Rectal smooth muscle tissue (tissue), 1 donor: ENCODE measurements around the gene METTL27.

ENCODE experiments used
- H3K27ac ChIP-seq: one replicate; pipeline ENCODE4 v1.7.0; 2013; ENCODE audit warnings: low read depth, low read length, inconsistent platforms
- H3K27me3 ChIP-seq: one replicate; pipeline ENCODE4 v1.7.0; 2013; ENCODE audit warnings: low read length; ENCODE audit not compliant: control insufficient read depth, insufficient read depth
- H3K36me3 ChIP-seq: one replicate; pipeline ENCODE4 v1.7.0; 2013; ENCODE audit warnings: low read length; ENCODE audit not compliant: control insufficient read depth, insufficient read depth
- H3K4me1 ChIP-seq: one replicate; pipeline ENCODE4 v1.7.0; 2013; ENCODE audit warnings: low read length; ENCODE audit not compliant: control insufficient read depth, insufficient read depth
- H3K4me3 ChIP-seq: one replicate; pipeline ENCODE4 v1.7.0; 2013; ENCODE audit warnings: low read length
- H3K9ac ChIP-seq: one replicate; pipeline ENCODE4 v1.7.0; 2013; ENCODE audit warnings: low read length

Gene METTL27

DNA sequence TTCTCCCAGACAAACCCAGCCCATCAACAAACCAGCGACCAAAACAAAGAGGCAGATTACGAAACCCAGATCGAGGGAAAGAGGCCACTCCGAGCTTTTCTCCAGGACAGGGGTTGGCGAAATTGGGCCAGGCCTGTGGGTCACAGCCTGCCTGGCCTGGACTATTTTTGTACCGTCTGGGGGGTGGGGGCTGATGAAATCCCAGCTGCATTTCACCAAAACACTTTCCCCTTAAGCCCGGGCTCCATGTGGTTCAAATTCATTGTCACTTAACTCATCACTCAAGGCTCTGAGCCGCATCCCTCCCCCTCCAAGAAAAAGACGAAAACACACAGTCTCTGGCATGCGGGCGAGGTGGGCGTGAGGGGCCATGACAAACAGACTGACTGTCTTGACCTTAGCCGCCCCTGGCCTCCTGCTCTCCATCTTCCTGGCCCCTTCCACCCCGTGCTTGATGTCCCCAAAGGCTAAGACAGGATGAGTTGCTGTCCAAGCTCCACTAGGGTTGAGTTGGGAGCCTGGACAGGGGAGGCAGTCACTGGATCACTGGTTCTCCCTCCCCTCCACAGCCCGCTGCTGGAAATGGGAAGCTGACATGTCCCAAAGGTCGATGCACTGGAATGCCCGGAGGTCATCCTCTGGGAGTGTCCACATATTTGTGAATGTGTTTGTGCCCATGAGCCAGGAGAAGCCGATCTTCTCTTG lies 37.8 kb upstream of the METTL27 start:
- Histone ChIP-seq H3K27me3 (peaks cover 2% of the 10 kb centered on the region), H3K36me3 (no peaks in the 10 kb centered on the region), H3K4me1 (no peaks in the 10 kb centered on the region), H3K9ac (no peak overlapping the region), H3K27ac (no peak overlapping the region), H3K4me3 (no peak overlapping the region)

DNA sequence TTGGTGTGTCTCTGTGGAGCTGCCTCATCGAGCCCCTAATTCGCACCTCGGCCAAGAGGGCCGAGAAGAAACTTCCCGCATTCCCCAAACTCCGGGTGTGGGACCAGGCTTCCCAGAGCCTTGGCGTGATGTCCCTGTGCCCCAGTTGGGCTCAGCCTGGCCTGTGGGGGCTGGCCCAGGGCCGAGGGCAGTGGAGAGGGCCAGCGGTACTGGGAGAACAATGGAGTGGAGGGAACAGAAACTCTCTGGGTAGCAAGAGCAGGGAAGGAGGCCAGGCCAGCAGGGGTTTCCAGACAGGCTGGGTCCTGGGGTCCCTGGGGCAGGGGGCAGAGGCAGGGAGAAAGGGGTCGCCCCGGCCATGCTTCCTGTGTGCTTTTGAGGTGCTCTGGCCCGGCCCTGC lies 34.7 kb upstream of the METTL27 start:
- peaks cover 2% of the 10 kb centered on the region for H3K27me3 ChIP-seq
- no peaks in the 10 kb centered on the region for H3K4me1 ChIP-seq
- H3K9ac ChIP-seq, result no peak overlapping the region
- no peak overlapping the region for H3K4me3 ChIP-seq
- H3K27ac ChIP-seq, result no peak overlapping the region
- H3K36me3 ChIP-seq, result no peaks in the 10 kb centered on the region

DNA sequence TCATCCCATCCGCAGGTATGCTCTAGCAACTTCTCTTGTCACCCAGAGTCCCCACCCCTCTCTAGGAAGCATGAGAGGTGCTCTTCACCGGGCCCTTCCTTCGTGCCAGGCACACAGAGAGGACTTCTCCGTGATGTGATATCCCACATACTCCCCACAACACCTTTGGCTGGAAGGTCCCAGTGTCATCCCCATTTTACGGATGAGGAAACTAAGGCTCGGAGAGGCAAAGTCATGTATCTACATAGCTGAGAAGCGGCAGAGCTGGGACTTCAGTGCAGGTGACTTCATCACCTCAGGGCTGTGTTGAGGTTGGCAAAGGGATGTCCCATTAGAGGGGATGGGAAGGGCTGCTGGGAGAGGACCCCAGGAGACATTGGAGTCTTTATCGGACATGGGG lies 34.0 kb upstream of the METTL27 start:
- H3K4me1 ChIP-seq, result no peaks in the 10 kb centered on the region
- no peak overlapping the region for H3K4me3 ChIP-seq
- no peak overlapping the region for H3K27ac ChIP-seq
- H3K9ac ChIP-seq, result no peak overlapping the region
- no peaks in the 10 kb centered on the region for H3K36me3 ChIP-seq
- no peaks in the 10 kb centered on the region for H3K27me3 ChIP-seq

DNA sequence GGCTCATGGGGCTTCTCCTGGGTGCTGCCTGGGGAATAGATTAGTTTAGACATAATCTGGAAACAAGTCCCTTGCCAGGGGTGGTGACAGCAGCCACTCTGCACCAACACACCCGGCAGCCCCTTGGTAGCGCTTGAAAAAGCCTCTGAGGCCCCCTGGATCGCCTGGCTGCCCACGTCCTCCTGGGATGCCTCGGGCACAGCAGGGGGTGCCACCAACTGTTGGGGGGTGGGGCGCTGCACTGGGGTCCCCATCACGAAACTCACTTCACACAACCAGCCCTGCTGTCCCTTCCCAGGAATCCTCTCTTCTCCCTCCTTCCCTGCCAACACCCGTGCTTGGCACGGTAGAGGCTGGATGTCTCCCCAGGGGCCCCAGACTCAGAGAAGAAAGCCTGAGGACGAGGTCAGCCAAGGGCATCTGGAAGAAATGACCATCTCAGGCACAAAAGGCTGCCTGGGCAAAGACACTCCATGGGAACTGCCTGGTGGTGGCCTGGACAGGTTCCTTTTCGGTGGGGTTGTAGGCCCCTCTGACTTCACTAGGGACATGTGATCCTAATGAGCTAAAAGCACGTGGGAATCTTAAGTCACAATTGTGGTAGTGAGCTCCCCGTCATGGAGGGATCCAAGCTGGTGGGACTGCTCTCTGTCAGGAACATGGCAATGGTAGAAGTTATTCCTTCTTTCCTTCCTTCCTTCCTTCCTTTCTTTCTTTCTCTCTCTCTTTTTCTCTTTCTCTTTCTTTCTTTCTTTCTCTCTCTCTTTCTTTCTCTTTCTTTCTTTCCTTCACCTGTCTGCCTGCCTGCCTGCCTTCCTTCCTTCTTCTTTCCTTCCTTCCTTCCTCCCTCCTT lies 30.0 kb upstream of the METTL27 start:
- no peak overlapping the region for H3K4me3 ChIP-seq
- H3K27me3 ChIP-seq, result no peaks in the 10 kb centered on the region
- no peak overlapping the region for H3K27ac ChIP-seq
- H3K4me1 ChIP-seq, result peaks cover 10% of the 10 kb centered on the region
- H3K36me3 ChIP-seq, result no peaks in the 10 kb centered on the region
- no peak overlapping the region for H3K9ac ChIP-seq

DNA sequence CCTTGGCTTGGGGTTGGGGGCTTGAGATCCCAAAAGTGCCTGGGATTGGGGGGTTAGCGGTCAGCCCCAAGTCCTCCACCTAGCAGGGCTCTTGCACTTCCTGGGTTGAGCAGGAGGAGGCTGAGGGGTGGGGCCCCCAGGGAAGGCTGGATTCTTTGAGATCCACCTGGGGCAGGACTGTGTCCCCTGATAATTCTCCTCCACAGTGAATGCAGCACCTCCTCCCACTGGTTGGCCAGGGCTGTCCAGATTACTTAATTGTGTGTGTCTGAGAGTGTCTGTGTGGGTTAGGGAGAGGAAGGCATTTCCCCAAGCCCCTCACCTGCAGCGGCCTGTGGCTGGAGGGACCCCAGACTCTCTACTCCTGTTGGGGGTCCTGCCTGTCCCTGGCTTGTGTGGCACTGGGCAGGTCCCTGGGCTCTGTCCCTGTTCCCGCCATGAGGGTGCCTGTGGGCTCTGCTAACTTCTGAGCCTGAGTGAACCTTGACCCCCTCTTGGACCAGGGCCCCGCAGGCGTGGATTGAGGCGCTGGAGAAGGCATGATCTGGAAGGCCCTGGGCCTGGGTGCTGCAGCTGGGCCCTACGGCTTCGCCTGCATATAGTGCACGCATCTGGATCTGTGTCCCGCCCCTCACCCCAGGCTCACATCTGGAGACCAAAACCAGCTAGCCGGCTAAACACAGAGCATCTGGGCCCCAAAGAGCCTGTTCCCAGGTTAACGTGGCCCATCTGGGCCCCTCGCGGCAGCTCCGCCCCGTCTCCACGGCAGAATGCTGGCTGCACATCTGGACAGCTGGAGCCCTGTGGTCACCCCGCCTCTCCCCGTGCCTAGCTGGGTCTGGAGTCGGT lies 29.1 kb upstream of the METTL27 start:
- Histone ChIP-seq H3K4me1 (peaks cover 10% of the 10 kb centered on the region), H3K36me3 (no peaks in the 10 kb centered on the region), H3K9ac (no peak overlapping the region), H3K4me3 (no peak overlapping the region), H3K27me3 (no peaks in the 10 kb centered on the region), H3K27ac (no peak overlapping the region)

DNA sequence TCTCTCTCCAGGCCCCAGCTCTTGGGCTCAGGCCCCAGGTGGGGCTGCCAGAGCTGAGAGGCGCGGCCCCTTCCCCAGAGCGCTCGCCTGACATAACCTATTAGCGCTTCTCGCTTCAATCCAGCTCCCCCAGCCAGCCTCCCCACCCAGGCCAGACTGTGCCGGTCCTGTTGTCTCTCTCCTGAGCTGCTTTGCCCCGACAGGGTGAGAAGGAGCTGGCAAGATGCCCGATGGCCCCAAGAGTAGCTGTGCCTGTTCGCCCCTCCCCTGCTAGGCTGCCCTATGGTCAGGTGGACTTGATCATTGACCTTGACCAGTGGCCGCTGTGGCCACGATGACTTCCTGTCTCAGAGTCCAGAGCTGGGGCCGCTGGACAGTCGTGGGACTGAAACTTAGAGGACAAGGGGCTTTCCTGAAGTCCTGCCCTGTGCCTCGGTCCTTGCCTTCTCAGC lies 27.8 kb upstream of the METTL27 start:
- Histone ChIP-seq H3K4me1 (peaks cover 10% of the 10 kb centered on the region), H3K9ac (no peak overlapping the region), H3K36me3 (no peaks in the 10 kb centered on the region), H3K27me3 (no peaks in the 10 kb centered on the region), H3K27ac (no peak overlapping the region), H3K4me3 (no peak overlapping the region)

DNA sequence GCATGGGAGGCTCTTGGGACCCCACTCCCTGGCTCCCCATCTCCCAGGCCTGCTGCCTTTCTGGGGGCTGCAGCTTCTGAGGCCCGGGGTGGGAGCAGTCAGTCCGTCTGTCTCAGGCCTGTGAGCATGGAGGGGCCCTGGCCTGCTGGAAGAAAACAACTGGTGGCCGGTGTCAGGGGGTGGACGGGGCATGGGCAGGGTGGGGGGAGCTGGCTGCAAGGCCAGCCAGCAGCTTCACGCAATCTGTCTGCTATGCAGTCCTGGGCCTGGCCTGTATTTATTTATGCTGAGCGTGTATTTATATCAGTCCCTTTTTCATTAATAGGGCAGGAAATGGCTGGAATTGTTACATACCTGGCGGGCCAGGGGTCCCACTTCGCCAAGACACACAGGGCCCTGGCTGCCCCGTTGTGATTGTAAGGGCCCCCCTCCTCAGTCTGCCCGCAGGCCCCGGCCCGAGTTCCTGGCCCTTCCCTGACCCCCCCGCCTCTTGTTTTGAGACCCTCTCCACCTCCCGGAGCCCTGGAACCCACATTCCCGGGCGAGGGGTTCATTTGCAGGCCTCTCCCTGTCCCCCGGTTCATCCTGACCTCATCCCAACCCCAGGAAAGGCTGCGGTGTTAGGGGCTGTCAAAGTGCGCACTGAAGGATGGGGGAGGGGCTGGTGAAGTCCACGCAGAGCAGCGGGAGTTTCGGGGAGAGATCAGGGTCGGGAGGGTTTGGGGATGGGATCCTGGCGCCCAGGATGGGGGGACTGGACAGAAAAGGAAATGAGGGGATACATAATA lies 26.9 kb upstream of the METTL27 start:
- Histone ChIP-seq H3K27me3 (no peaks in the 10 kb centered on the region), H3K27ac (no peak overlapping the region), H3K9ac (no peak overlapping the region), H3K4me1 (peaks cover 10% of the 10 kb centered on the region), H3K4me3 (no peak overlapping the region), H3K36me3 (no peaks in the 10 kb centered on the region)

DNA sequence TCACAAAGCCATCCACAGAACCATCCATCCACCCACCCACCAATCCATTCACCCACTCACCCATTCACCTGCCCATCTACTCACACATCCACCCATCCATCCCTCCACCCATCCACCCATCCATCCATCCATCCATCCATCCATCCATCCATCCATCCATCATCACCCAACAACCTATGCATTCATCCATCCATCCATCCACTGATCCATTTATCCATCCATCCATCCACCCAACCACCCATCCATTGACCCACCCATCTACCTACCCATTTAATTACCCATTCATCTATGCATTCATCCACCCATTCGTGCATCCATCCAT lies 24.1 kb upstream of the METTL27 start:
- no peaks in the 10 kb centered on the region for H3K27me3 ChIP-seq
- H3K9ac ChIP-seq, result no peak overlapping the region
- H3K27ac ChIP-seq, result no peak overlapping the region
- peaks cover 10% of the 10 kb centered on the region for H3K4me1 ChIP-seq
- H3K4me3 ChIP-seq, result no peak overlapping the region
- H3K36me3 ChIP-seq, result no peaks in the 10 kb centered on the region

DNA sequence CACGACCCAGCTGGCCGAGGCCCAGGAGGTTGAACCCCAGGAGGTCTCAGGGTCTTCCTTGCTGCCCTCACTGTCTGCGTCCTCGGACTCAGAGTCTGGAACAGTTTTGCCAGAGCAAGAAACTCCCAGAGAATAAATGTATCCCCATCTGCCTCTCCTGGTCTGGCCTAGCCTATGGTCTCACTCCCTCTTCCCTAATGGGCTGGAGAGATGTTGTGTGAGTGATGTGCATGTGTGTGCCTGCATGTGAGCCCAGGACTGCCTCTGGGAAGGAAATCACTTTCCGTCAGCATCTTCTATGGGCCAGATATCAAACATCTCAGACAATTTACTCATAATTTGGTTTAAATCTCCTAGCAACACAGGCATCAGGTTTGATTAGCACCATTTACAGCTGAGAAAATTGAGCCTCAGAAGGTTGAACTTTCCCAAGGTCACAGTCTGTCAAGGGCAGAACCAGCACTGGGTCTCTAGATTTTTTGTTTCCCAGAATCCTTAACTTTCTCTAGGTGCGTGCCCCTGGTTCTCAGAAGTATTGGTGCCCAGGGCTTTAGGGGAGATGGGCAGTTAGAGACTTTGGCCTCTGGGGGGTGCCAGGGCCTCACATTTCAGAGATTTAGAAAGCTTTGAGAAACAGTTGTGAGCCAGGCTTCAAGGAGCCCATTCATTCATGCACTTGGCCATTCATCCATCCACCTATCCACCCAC lies 23.6 kb upstream of the METTL27 start:
- Histone ChIP-seq H3K27me3 (no peaks in the 10 kb centered on the region), H3K36me3 (no peaks in the 10 kb centered on the region), H3K27ac (no peak overlapping the region), H3K9ac (no peak overlapping the region), H3K4me3 (no peak overlapping the region), H3K4me1 (peaks cover 10% of the 10 kb centered on the region)

DNA sequence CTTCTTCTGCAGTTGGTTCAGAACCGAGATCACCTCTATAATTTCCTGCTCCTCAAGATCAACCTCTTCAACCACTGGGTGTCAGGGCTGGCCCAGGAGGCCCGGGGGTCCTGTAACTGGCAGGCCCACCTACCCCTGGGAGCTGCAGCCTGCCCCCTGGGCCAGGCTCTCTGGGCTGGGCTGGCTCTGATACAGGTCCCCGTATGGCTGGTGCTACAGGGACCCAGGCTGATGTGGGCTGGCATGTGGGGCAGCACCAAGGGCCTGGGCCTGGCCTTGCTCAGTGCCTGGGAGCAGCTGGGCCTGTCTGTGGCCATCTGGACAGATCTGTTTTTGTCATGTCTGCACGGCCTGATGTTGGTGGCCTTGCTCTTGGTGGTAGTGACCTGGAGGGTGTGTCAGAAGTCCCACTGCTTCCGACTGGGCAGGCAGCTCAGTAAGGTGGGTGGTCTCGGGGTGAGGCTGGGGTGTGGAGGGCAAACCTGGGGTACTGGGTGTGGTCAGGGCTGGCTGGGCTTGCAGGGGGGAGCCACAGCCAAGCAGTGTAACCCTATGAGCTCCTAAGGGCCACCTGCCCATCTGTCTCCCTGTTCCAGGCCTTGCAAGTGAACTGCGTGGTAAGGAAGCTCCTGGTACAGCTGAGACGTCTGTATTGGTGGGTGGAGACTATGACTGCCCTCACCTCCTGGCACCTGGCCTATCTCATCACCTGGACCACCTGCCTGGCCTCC lies 22.8 kb upstream of the METTL27 start:
- H3K27ac ChIP-seq, result no peak overlapping the region

DNA sequence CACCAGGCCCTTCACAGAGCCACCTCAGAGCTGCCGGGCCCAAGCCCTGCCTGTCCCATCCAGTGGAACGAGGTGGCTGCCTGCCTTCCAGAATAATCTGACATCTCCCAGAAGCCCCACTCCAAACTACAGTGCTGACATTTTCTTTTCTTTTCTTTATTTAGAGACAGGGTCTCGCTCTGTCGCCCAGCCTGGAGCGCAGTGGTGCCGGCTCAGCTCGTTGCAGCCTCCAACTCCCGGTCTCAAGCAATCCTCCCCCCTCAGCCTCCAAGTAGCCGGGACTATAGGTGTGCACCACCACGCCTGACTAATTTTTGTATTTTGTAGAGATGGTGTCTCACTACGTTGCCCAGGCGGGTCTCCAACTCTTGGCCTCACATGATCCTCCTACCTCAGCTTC lies 19.0 kb upstream of the METTL27 start:
- Histone ChIP-seq H3K4me1 (no peaks in the 10 kb centered on the region), H3K27me3 (no peaks in the 10 kb centered on the region), H3K27ac (no peak overlapping the region), H3K4me3 (no peak overlapping the region), H3K9ac (no peak overlapping the region), H3K36me3 (no peaks in the 10 kb centered on the region)

More for the DNA sequence above, 22.8 kb upstream of the METTL27 start:
- Histone ChIP-seq H3K36me3 (no peaks in the 10 kb centered on the region), H3K4me1 (peaks cover 9% of the 10 kb centered on the region), H3K4me3 (no peak overlapping the region), H3K9ac (no peak overlapping the region), H3K27me3 (no peaks in the 10 kb centered on the region)
